Small intestine (tissue), 7 donors: ENCODE data around the gene ACRBP. TPM values are rescaled to one million over a fixed set of nuclear protein-coding genes. Genes with fewer than 3 reads are reported as not detected.
A peak's percentile ranks its signal among the peaks of the same experiment; 100 is the strongest.

Experiments used
- DNase-seq, 2 donors: peaks; one replicate each; pipeline versions ENCODE4 v3.0.0 to v3.0.0-alpha.2; 2013
- FAIRE-seq: peaks from 2 replicates; lab custom pipeline; 2012; peaks lifted over from hg19 to GRCh38; lab: Jason Lieb, UNC
- H3K27ac ChIP-seq, 3 donors: one replicate each; pipeline ENCODE4 v1.5.1; 2013; ENCODE audit warnings: low read length in 2 of 3, mild to moderate bottlenecking in 2 of 3, control low read depth in 1 of 3, inconsistent platforms in 1 of 3, low read depth in 1 of 3, moderate library complexity in 1 of 3
- H3K27me3 ChIP-seq, 3 donors: one replicate each; pipeline ENCODE4 v1.6.1; 2013; ENCODE audit warnings: low read length in 3 of 3, inconsistent platforms in 1 of 3; ENCODE audit not compliant: control insufficient read depth in 3 of 3, insufficient read depth in 3 of 3
- H3K36me3 ChIP-seq, 3 donors: one replicate each; pipeline ENCODE4 v1.6.1; 2013; ENCODE audit warnings: low read length in 3 of 3, inconsistent platforms in 1 of 3, low read depth in 1 of 3, mild to moderate bottlenecking in 1 of 3, moderate library complexity in 1 of 3; ENCODE audit not compliant: control insufficient read depth in 3 of 3, insufficient read depth in 2 of 3
- H3K4me1 ChIP-seq, 3 donors: one replicate each; pipeline ENCODE4 v1.6.1; 2013; ENCODE audit warnings: low read length in 2 of 3, inconsistent platforms in 1 of 3, low read depth in 1 of 3, mild to moderate bottlenecking in 1 of 3, moderate library complexity in 1 of 3; ENCODE audit not compliant: control insufficient read depth in 3 of 3, insufficient read depth in 2 of 3
- H3K4me3 ChIP-seq, 3 donors: one replicate each; pipeline ENCODE4 v1.5.1; 2013; ENCODE audit warnings: low read length in 3 of 3, control low read depth in 1 of 3, inconsistent platforms in 1 of 3, low read depth in 1 of 3, mild to moderate bottlenecking in 1 of 3, moderate library complexity in 1 of 3
- H3K9me3 ChIP-seq, 2 donors: one replicate each; pipeline ENCODE4 v1.6.1; 2013; ENCODE audit warnings: low read depth in 1 of 2, low read length in 1 of 2; ENCODE audit not compliant: control insufficient read depth in 2 of 2, insufficient read depth in 1 of 2
- WGBS, 3 donors: extraction: QIAGEN DNeasy Blood & Tissue Kit; methylation state at CpG; one replicate each; pipeline ENCODE4 v1.1.7; 2013; 5-methylcytosine and 5-hydroxymethylcytosine counted together
- polyA plus RNA-seq, 4 donors: library from polyadenylated mRNA; stranded (reverse) in 3 of 4; unstranded in 1 of 4; fragments of 200-250 nt in 3 of 4; fragments of 120-200 nt in 1 of 4; gene quantifications; one replicate each; pipeline versions ENCODE4 v1.2.1 to v1.2.3, GENCODE V29; 2013
- donor health status: healthy with polysubstance abuse.
- donor health status: control.
- donor health status: control.
- donor health status: Bipolar disorder and iron deficiency.
- donor health status: healthy.

ACRBP gene
- polyA plus RNA-seq, 4 donors, result 2.6 to 5.9 (median 3.6) TPM

GRCh38 chr12:6618483-6619225, 28.6 kb downstream of the ACRBP start:
- no peak for DNase-seq
- H3K4me3 ChIP-seq, result no peak overlapping the region
- H3K27ac ChIP-seq, result no peak overlapping the region
- no peaks in the 10 kb centered on the region for H3K27me3 ChIP-seq
- 65 to 83% (median 76%) methylated on average over 5 of the region's 5 CpGs for WGBS, 3 donors
- FAIRE-seq, result no peak
- peaks cover 0 to 26% (median 10%) of the 10 kb centered on the region in 3 donors for H3K36me3 ChIP-seq
- H3K9me3 ChIP-seq, result no peaks in the 10 kb centered on the region
- peaks cover 0 to 11% (median 0%) of the 10 kb centered on the region in 3 donors for H3K4me1 ChIP-seq

- no peaks in the 10 kb centered on the region for H3K9me3 ChIP-seq
- 51 to 72% (median 60%) methylated on average over 3 of the region's 3 CpGs for WGBS, 3 donors
- no peaks in the 10 kb centered on the region for H3K27me3 ChIP-seq
- H3K27ac ChIP-seq, result no peak overlapping the region
- H3K36me3 ChIP-seq, result peaks cover 0 to 17% (median 9%) of the 10 kb centered on the region in 3 donors
- FAIRE-seq, result no peak
- no peak for DNase-seq
- H3K4me1 ChIP-seq, result peaks cover 0 to 36% (median 12%) of the 10 kb centered on the region in 3 donors
- no peak overlapping the region for H3K4me3 ChIP-seq
These were observed 31.4 kb downstream of the ACRBP start for GRCh38 chr12:6615802-6616201.

GRCh38 chr12:6614513-6615172, 32.6 kb downstream of the ACRBP start:
- Histone ChIP-seq H3K27me3 (no peaks in the 10 kb centered on the region), H3K4me1 (peaks cover 0 to 36% (median 12%) of the 10 kb centered on the region in 3 donors), H3K9me3 (no peaks in the 10 kb centered on the region), H3K27ac (peak overlapping the region; percentile 80 to 93 (median 85)), H3K36me3 (peaks cover 0 to 6% (median 0%) of the 10 kb centered on the region in 3 donors), H3K4me3 (no peak overlapping the region)
- FAIRE-seq (no peak), DNase-seq (peak; percentile 50 to 51)
- 22 to 51% (median 37%) methylated on average over 7 of the region's 7 CpGs for WGBS, 3 donors

DNA sequence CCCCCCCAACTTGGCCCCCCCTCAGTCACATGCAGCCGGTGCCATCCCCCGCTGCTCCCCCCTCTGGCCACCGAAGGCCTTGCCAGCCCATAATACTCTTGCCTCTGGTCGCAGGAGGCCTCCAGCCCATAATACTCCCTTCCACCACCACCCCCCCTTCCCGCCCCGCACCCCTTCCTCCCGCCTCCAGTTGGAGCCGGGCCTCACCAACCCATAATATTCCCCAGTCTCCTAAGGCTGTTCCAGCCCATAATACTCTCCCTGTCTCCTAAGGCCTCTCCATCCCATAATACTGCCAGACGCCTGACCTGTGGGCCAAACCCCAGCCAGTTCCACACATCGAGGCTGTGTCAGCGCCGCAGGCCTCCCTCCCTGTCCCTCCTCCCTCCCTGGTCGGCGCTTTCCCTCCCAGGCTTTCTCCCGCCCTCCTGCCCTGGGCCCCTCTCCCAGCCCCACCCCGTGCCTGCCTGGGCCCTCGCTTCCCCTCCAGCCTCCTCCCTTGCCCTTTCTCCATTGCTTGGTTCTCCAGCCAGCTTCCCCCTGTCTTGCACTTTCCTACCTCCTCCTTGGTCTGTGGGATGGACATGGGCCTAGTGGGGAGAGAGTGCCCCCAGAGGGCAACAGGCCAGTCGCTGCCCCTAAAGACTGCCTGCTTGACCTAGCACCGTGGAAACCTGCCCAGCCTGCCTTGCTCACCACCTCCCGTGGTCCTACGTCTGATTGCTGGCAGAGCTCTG, 33.3 kb downstream of the ACRBP start:
- Histone ChIP-seq H3K4me3 (no peak overlapping the region), H3K27ac (peak overlapping the region; percentile 80 to 93 (median 85)), H3K9me3 (no peaks in the 10 kb centered on the region), H3K36me3 (peaks cover 0 to 2% (median 0%) of the 10 kb centered on the region in 3 donors), H3K27me3 (no peaks in the 10 kb centered on the region), H3K4me1 (peaks cover 0 to 36% (median 12%) of the 10 kb centered on the region in 3 donors)
- 5 to 7% (median 5%) methylated on average over 20 to 21 of the region's 21 CpGs for WGBS, 3 donors
- FAIRE-seq (no peak), DNase-seq (peak; percentile 90 to 97)

DNA sequence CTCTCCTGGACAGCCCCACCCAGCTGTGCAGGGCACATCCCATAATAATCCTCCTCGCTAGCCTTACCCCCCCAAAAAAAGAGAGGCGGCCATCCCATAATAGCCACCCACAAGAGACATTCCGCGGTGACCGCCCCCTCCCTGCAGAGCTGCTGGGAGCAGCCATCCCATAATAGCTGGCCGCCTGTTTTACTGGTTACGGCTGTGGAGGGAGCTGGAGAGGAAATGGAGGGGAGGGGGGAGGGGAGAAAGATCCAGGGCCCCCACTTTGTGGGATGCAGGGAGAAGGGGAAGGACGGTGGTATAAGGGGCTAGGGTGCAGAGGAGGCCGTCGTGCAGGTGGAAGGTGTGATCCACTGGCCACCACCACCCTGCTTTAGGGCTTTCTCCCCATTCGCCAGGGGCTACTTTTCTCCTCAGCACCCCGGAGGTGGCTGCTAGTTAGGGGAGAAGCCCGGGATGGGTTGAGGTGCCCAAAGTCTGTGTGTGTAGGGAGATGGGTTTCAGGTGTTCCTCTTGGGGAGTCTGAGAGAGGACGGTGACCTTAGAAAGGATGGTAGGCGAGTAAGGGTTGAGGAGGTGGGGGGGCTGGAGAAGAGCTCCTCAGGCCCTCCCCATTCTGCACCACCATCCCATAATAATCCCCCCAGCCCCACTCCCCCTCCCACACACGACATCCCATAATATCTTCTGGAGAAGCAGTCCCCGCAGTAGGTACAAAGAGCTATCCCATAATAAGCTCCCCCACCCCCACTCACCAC, 34.0 kb downstream of the ACRBP start:
- Histone ChIP-seq H3K9me3 (no peaks in the 10 kb centered on the region), H3K4me1 (peaks cover 0 to 37% (median 12%) of the 10 kb centered on the region in 3 donors), H3K36me3 (no peaks in the 10 kb centered on the region), H3K27me3 (no peaks in the 10 kb centered on the region), H3K4me3 (peak overlapping the region in 1 of 3 donors; percentile 23), H3K27ac (peak overlapping the region; percentile 53 to 96 (median 93))
- FAIRE-seq (no peak), DNase-seq (peak; percentile 75 to 91)
- WGBS, 3 donors, result 3 to 5% (median 4%) methylated on average over 16 to 17 of the region's 17 CpGs

DNA sequence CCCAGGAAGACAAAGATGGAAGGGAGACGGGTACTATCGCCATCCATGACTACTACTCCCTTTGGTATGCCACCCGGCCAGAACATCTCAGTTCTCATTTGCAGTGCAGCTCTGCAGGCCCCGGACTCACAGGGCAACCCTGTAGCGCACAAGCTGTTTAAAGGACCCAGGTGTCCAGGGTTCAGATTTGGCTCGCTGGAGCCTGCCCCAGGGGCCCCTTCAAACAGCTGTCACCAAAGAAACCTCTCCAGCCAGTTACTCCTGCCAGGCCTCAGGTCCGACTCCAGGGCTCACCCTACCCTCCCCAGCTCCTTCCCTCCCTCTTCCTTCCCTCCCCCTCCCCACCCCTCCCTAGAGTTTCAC, 34.6 kb downstream of the ACRBP start:
- Histone ChIP-seq H3K9me3 (no peaks in the 10 kb centered on the region), H3K27me3 (no peaks in the 10 kb centered on the region), H3K27ac (peak overlapping the region in 2 of 3 donors; percentile 93 to 96), H3K4me1 (peaks cover 0 to 37% (median 12%) of the 10 kb centered on the region in 3 donors), H3K4me3 (no peak overlapping the region), H3K36me3 (no peaks in the 10 kb centered on the region)
- 11 to 27% (median 23%) methylated on average over 7 of the region's 7 CpGs for WGBS, 3 donors
- FAIRE-seq (no peak), DNase-seq (no peak)

DNA sequence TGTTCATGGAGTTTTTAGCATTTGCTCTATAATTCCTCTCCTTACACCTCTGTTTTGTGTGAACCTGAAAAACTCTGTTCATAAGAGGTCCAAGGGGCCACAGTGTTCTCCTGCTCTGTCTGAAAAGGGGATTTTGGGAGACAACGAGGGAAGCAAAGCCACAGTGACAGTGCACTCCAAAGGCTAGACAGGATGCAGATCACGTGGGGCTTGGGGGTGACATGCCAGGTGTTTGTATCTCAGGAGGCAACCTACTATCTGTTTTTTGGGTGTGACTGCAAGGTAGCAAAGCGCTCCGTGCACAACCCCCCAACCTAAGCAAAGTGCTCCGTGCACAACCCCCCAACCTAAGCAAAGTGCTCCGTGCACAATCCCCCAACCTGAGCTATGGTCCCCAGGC, 35.0 kb downstream of the ACRBP start:
- no peaks in the 10 kb centered on the region for H3K9me3 ChIP-seq
- H3K4me3 ChIP-seq, result no peak overlapping the region
- 31 to 43% (median 39%) methylated on average over 6 of the region's 6 CpGs for WGBS, 3 donors
- no peaks in the 10 kb centered on the region for H3K36me3 ChIP-seq
- FAIRE-seq (no peak), DNase-seq (no peak)
- peaks cover 0 to 37% (median 12%) of the 10 kb centered on the region in 3 donors for H3K4me1 ChIP-seq
- peak overlapping the region; percentile 16 to 96 (median 93) for H3K27ac ChIP-seq
- H3K27me3 ChIP-seq, result no peaks in the 10 kb centered on the region
